ENCODE data around the gene CTR9. TPM values are rescaled to one million over a fixed set of nuclear protein-coding genes. Genes with fewer than 3 reads are reported as not detected.
A peak's percentile ranks its signal among the peaks of the same experiment; 100 is the strongest.

The CTR9 gene
- total and polyA plus RNA-seq, 9 of the 15 experiments (the other 6 are each of a cell fraction or from before 2014, with no cell fraction given) = 25.4 to 79.3 (median 47.3) TPM

DNA sequence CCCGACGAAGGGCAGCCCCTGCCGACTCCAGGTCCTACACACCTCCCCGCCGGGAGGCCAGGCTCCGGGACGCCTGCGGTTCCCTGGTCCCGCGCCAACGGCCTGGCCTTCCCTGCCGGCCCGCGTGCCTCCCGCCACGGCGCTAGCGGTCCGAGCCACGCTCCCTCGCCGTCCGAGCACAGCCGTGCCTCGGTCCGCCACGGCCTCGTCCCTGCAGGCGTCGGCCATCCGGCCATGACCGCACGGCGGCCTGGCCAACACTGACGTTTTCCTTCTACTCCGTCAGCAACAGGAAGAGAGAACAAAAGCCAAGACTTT is 57.1 kb downstream of the CTR9 start:
- H3K4me2 ChIP-seq (ENCODE audit: insufficient read depth, low read length) = peak overlapping the region; percentile 96
- H3K27ac ChIP-seq (ENCODE audit: extremely low read depth, low read depth, low read length) = peak overlapping the region; percentile 98
- peak overlapping the region; percentile 99 to 100 for H3K9ac ChIP-seq (ENCODE audit: insufficient read depth in 1 of 2, low read depth in 2 of 2, low read length in 2 of 2)
- no peaks in the 10 kb centered on the region for H3K9me1 ChIP-seq (ENCODE audit: control insufficient read depth, insufficient read depth, low read length)
- CTCF ChIA-PET (ENCODE audit: low intra/inter-chr PET ratio) = no interaction called here
- intact Hi-C loops (cut with micrococcal nuclease) (loop anchor here (1.0 to 2.0 kb wide), 3 partner anchors 50 to 125 kb away; partner anchors contain the start of gene ZBED5), in situ Hi-C loops (cut with MboI) (no loop called here)
- H3K79me2 ChIP-seq (ENCODE audit: control insufficient read depth, insufficient read depth, low read length) = peaks cover 62% of the 10 kb centered on the region
- peaks cover 45% of the 10 kb centered on the region for H3K36me3 ChIP-seq (ENCODE audit: control insufficient read depth, insufficient read depth, low read length)
- no peaks in the 10 kb centered on the region for H3K9me3 ChIP-seq (replicated peaks; ENCODE audit: control insufficient read depth, insufficient read depth, low read depth, low read length)
- under 1% methylated on average over 29 of the region's 36 CpGs for WGBS (ENCODE audit: insufficient coverage, low coverage, missing lambda C conversion rate)
- BruUV-seq (replicated peaks) = no TSS peak
- peak overlapping the region; percentile 76; the same call in 1 of the 2 replicates for H2AFZ ChIP-seq (ENCODE audit: low read depth, low read length)
- H3K27me3 ChIP-seq (ENCODE audit: control insufficient read depth in 2 of 2, insufficient read depth in 2 of 2, low read length in 2 of 2) = no peaks in the 10 kb centered on the region
- peak in 2 of 4 experiments; percentile 46 to 47 for DNase-seq (ENCODE audit: extremely low read depth in 1 of 4, low spot score in 3 of 4)
- no peak for FAIRE-seq
- peak overlapping the region; percentile 94 for H3K4me3 ChIP-seq
- POLR2A ChIA-PET = interaction anchor here (0.6 to 7.7 kb wide), 39 partner anchors 9 to 392 kb away, joined by 3 to 105 read pairs (median 6); partner anchors contain the start of gene ZBED5
- ATAC-seq = peak; percentile 3
- H4K20me1 ChIP-seq (replicated peaks; ENCODE audit: control insufficient read depth, insufficient read depth, low read length) = peaks cover 3% of the 10 kb centered on the region; the same call in 1 of the 2 replicates
- peaks cover 11 to 13% of the 10 kb centered on the region in 2 experiments; a peak in 4 of 5 replicates for H3K4me1 ChIP-seq (replicated peaks in 1 of 2; ENCODE audit: control insufficient read depth in 2 of 2, insufficient read depth in 2 of 2, low read length in 2 of 2)
- TF ChIP-seq TRIM24 (IDR thresholded peaks at IDR 0.05) = no peak
- TF ChIP-seq, protein P1, sequence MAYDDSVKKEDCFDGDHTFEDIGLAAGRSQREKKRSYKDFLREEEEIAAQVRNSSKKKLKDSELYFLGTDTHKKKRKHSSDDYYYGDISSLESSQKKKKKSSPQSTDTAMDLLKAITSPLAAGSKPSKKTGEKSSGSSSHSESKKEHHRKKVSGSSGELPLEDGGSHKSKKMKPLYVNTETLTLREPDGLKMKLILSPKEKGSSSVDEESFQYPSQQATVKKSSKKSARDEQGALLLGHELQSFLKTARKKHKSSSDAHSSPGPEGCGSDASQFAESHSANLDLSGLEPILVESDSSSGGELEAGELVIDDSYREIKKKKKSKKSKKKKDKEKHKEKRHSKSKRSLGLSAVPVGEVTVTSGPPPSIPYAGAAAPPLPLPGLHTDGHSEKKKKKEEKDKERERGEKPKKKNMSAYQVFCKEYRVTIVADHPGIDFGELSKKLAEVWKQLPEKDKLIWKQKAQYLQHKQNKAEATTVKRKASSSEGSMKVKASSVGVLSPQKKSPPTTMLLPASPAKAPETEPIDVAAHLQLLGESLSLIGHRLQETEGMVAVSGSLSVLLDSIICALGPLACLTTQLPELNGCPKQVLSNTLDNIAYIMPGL (CRISPR knock-in tag; IDR thresholded peaks at IDR 0.05) = peak; percentile 80; the same call in 1 of the 2 replicates
- TF ChIP-seq, protein P2, sequence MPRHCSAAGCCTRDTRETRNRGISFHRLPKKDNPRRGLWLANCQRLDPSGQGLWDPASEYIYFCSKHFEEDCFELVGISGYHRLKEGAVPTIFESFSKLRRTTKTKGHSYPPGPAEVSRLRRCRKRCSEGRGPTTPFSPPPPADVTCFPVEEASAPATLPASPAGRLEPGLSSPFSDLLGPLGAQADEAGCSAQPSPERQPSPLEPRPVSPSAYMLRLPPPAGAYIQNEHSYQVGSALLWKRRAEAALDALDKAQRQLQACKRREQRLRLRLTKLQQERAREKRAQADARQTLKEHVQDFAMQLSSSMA (CRISPR knock-in tag; IDR thresholded peaks at IDR 0.05) = no peak
- TF ChIP-seq RBBP5 (IDR thresholded peaks at IDR 0.05; ENCODE audit: borderline replicate concordance, insufficient read depth, low read length, poor library complexity, severe bottlenecking) = peak; percentile 68
- no peak for TF ChIP-seq DPF2 (IDR thresholded peaks at IDR 0.05)
- TF ChIP-seq ZNF778 (CRISPR knock-in tag; IDR thresholded peaks at IDR 0.05) = no peak
- TF ChIP-seq, protein P3, sequence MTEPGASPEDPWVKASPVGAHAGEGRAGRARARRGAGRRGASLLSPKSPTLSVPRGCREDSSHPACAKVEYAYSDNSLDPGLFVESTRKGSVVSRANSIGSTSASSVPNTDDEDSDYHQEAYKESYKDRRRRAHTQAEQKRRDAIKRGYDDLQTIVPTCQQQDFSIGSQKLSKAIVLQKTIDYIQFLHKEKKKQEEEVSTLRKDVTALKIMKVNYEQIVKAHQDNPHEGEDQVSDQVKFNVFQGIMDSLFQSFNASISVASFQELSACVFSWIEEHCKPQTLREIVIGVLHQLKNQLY (CRISPR knock-in tag; conservative IDR thresholded peaks at IDR 0.05) = peak in 1 of 2 experiments; percentile 72; a peak in 1 of 4 replicates
- 0 out of 2 replicates have a peak, but pooled peaks have one; percentile 6 for TF ChIP-seq FOSL1 (tag; conservative IDR thresholded peaks at IDR 0.05)
- no peak for TF ChIP-seq ZNF24 (IDR thresholded peaks at IDR 0.05)
- TF ChIP-seq CBX8 (IDR thresholded peaks at IDR 0.05; ENCODE audit: borderline replicate concordance, extremely low read depth, low read depth, low read length, poor library complexity, severe bottlenecking) = no peak
- no peak for TF ChIP-seq BACH1 (tag; IDR thresholded peaks at IDR 0.05)
- TF ChIP-seq SRSF1 (IDR thresholded peaks at IDR 0.05; ENCODE audit: low read depth, low read length) = no peak
- no peak for TF ChIP-seq SMAD2 (IDR thresholded peaks at IDR 0.05; ENCODE audit: low read depth, low read length)
- TF ChIP-seq, protein P4, sequence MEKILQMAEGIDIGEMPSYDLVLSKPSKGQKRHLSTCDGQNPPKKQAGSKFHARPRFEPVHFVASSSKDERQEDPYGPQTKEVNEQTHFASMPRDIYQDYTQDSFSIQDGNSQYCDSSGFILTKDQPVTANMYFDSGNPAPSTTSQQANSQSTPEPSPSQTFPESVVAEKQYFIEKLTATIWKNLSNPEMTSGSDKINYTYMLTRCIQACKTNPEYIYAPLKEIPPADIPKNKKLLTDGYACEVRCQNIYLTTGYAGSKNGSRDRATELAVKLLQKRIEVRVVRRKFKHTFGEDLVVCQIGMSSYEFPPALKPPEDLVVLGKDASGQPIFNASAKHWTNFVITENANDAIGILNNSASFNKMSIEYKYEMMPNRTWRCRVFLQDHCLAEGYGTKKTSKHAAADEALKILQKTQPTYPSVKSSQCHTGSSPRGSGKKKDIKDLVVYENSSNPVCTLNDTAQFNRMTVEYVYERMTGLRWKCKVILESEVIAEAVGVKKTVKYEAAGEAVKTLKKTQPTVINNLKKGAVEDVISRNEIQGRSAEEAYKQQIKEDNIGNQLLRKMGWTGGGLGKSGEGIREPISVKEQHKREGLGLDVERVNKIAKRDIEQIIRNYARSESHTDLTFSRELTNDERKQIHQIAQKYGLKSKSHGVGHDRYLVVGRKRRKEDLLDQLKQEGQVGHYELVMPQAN (IDR thresholded peaks at IDR 0.05; ENCODE audit: borderline replicate concordance) = no peak
- no peak for TF ChIP-seq ZNF282 (CRISPR knock-in tag; IDR thresholded peaks at IDR 0.05)
- TF ChIP-seq SMAD3 (CRISPR knock-in tag; conservative IDR thresholded peaks at IDR 0.05) = no peak
- TF ChIP-seq, protein P5, sequence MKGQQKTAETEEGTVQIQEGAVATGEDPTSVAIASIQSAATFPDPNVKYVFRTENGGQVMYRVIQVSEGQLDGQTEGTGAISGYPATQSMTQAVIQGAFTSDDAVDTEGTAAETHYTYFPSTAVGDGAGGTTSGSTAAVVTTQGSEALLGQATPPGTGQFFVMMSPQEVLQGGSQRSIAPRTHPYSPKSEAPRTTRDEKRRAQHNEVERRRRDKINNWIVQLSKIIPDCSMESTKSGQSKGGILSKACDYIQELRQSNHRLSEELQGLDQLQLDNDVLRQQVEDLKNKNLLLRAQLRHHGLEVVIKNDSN (CRISPR knock-in tag; IDR thresholded peaks at IDR 0.05) = no peak
